HEK293T (cell line): Measurements from ENCODE around the gene PSMD3.

Experiments used
- CTCF ChIA-PET: fragments of 350-600 bp; formaldehyde crosslinking; extraction: SDS; loops from one replicate; lab custom pipeline; 2021; ENCODE audit warnings: antibody characterized with exemption, inconsistent platforms; lab: Yijun Ruan, JAX
- POLR2A ChIA-PET: fragments of 350-600 bp; formaldehyde crosslinking; extraction: SDS; loops from one replicate; lab custom pipeline; 2020; ENCODE audit warnings: antibody characterized with exemption, inconsistent platforms; lab: Yijun Ruan, JAX
- DNase-seq: peaks from one replicate; pipeline ENCODE4 v3.0.0; 2012; ENCODE audit warnings: mixed read lengths; ENCODE audit errors: extremely low spot score
- ARNT ChIP-seq: fragments of 450-650 bp; IDR thresholded peaks from 2 replicates; pipeline ENCODE4 v1.6.1; 2017; ENCODE audit warnings: mild to moderate bottlenecking
- BHLHE40 ChIP-seq: fragments of 450-650 bp; IDR thresholded peaks from 2 replicates; pipeline ENCODE4 v1.6.1; 2016; ENCODE audit warnings: mild to moderate bottlenecking, moderate library complexity, borderline replicate concordance
- CTBP1 ChIP-seq: fragments of 450-650 bp; IDR thresholded peaks from 2 replicates; pipeline ENCODE4 v1.6.1; 2016; ENCODE audit warnings: borderline replicate concordance
- ELF4 ChIP-seq: fragments of 450-650 bp; IDR thresholded peaks from 2 replicates; pipeline ENCODE4 v1.6.1; 2017; ENCODE audit warnings: antibody characterized with exemption
- FOXA1 ChIP-seq: fragments of 450-650 bp; IDR thresholded peaks from 2 replicates; pipeline ENCODE4 v1.6.1; 2016; ENCODE audit warnings: mild to moderate bottlenecking
- FOXK2 ChIP-seq: fragments of 450-650 bp; IDR thresholded peaks from 2 replicates; pipeline ENCODE4 v1.6.1; 2016; ENCODE audit warnings: mild to moderate bottlenecking
- FOXM1 ChIP-seq: fragments of 450-650 bp; IDR thresholded peaks from 2 replicates; pipeline ENCODE4 v1.6.1; 2017; ENCODE audit warnings: mild to moderate bottlenecking, borderline replicate concordance
- HDGF ChIP-seq: fragments of 450-650 bp; IDR thresholded peaks from 2 replicates; pipeline ENCODE4 v1.6.1; 2017; ENCODE audit warnings: antibody characterized with exemption, borderline replicate concordance
- L3MBTL2 ChIP-seq: fragments of 450-650 bp; conservative IDR thresholded peaks from 2 replicates; pipeline ENCODE4 v1.6.1; 2016; ENCODE audit warnings: mild to moderate bottlenecking
- LEF1 ChIP-seq: fragments of 450-650 bp; IDR thresholded peaks from 2 replicates; pipeline ENCODE4 v1.6.1; 2017; ENCODE audit warnings: mild to moderate bottlenecking, borderline replicate concordance
- NFRKB ChIP-seq: fragments of 450-650 bp; IDR thresholded peaks from 2 replicates; pipeline ENCODE4 v1.6.1; 2016; ENCODE audit warnings: mild to moderate bottlenecking, moderate library complexity
- PKNOX1 ChIP-seq: fragments of 450-650 bp; IDR thresholded peaks from 2 replicates; pipeline ENCODE4 v1.6.1; 2016
- SP1 ChIP-seq: fragments of 450-650 bp; IDR thresholded peaks from 2 replicates; pipeline ENCODE4 v1.6.1; 2017
- SUZ12 ChIP-seq: fragments of 450-650 bp; IDR thresholded peaks from 2 replicates; pipeline ENCODE4 v1.6.1; 2016; ENCODE audit warnings: mild to moderate bottlenecking
- TARDBP ChIP-seq: fragments of 450-650 bp; IDR thresholded peaks from 2 replicates; pipeline ENCODE4 v1.6.1; 2016
- ZNF384 ChIP-seq: fragments of 450-650 bp; IDR thresholded peaks from 2 replicates; pipeline ENCODE4 v1.6.1; 2016

The PSMD3 gene

GRCh38 chr17:39963829-39964228, 16.8 kb upstream of the PSMD3 start:
- TF ChIP-seq SUZ12: no peak
- no peak for TF ChIP-seq FOXA1
- no peak for TF ChIP-seq BHLHE40
- no peak for TF ChIP-seq CTBP1
- no peak for TF ChIP-seq NFRKB
- no peak for TF ChIP-seq TARDBP
- no peak for TF ChIP-seq ELF4
- no peak for TF ChIP-seq SP1
- no peak for TF ChIP-seq ZNF384
- no peak for TF ChIP-seq HDGF
- TF ChIP-seq ARNT: no peak
- TF ChIP-seq LEF1: no peak
- TF ChIP-seq L3MBTL2: no peak
- no peak for TF ChIP-seq FOXM1
- no peak for TF ChIP-seq FOXK2
- no peak for DNase-seq
- POLR2A ChIA-PET: no interaction called here
- CTCF ChIA-PET: interaction anchor here (0.7 kb wide), 1 partner anchor 12 kb away, joined by 3 read pairs; no protein-coding TSS in a partner anchor

- TF ChIP-seq FOXK2 (no peak), PKNOX1 (no peak), SUZ12 (no peak), NFRKB (no peak), SP1 (no peak), ARNT (no peak), FOXM1 (no peak), ELF4 (no peak), CTBP1 (no peak), HDGF (no peak), TARDBP (no peak), L3MBTL2 (no peak), BHLHE40 (no peak), LEF1 (no peak), FOXA1 (no peak)
- DNase-seq: no peak
- POLR2A ChIA-PET: interaction anchor here (1.2 to 1.4 kb wide), 2 partner anchors 14 to 15 kb away, joined by 3 read pairs; partner anchors contain the start of gene PSMD3
- CTCF ChIA-PET: no interaction called here
Measured at GRCh38 chr17:39965017-39965699, 15.4 kb upstream of the PSMD3 start.

GRCh38 chr17:39966771-39967170, 13.8 kb upstream of the PSMD3 start:
- CTCF ChIA-PET: no interaction called here
- POLR2A ChIA-PET: no interaction called here

GRCh38 chr17:39968761-39969160, 11.8 kb upstream of the PSMD3 start:
- ChIA-PET POLR2A (interaction anchor here (1.2 to 1.5 kb wide), 2 partner anchors 10 to 15 kb away, joined by 3 read pairs; no protein-coding TSS in a partner anchor), CTCF (interaction anchor here (1.6 kb wide), 1 partner anchor 9 kb away, joined by 6 read pairs; no protein-coding TSS in a partner anchor)
- DNase-seq: no peak
- TF ChIP-seq CTBP1 (no peak), ELF4 (no peak), NFRKB (no peak), ARNT (no peak), LEF1 (no peak), TARDBP (no peak), ZNF384 (no peak), SUZ12 (no peak), BHLHE40 (no peak)

More at GRCh38 chr17:39966771-39967170, 13.8 kb upstream of the PSMD3 start:
- TF ChIP-seq CTBP1: no peak
- TF ChIP-seq LEF1: no peak
- no peak for TF ChIP-seq BHLHE40
- TF ChIP-seq SP1: no peak
- TF ChIP-seq L3MBTL2: no peak
- TF ChIP-seq HDGF: no peak
- TF ChIP-seq ARNT: no peak
- no peak for TF ChIP-seq SUZ12
- TF ChIP-seq ELF4: no peak
- TF ChIP-seq ZNF384: no peak
- TF ChIP-seq FOXA1: no peak
- TF ChIP-seq PKNOX1: no peak
- TF ChIP-seq FOXK2: no peak
- no peak for TF ChIP-seq FOXM1
- DNase-seq: no peak

GRCh38 chr17:39969375-39969774, 11.2 kb upstream of the PSMD3 start:
- DNase-seq: no peak
- TF ChIP-seq TARDBP (no peak), L3MBTL2 (no peak), FOXK2 (no peak), BHLHE40 (no peak), NFRKB (no peak), SP1 (no peak), LEF1 (no peak), SUZ12 (no peak), FOXA1 (no peak), FOXM1 (no peak), ZNF384 (no peak), HDGF (no peak), ELF4 (no peak), PKNOX1 (no peak), ARNT (no peak), CTBP1 (no peak)
- ChIA-PET POLR2A (interaction anchor here (1.5 kb wide), 1 partner anchor 16 kb away, joined by 3 read pairs; no protein-coding TSS in a partner anchor), CTCF (interaction anchor here (0.6 to 1.6 kb wide), 2 partner anchors 10 to 120 kb away, joined by 5 to 6 read pairs; no protein-coding TSS in a partner anchor)
